Measurements from ENCODE around the gene RAB36. TPM values are rescaled to one million over a fixed set of nuclear protein-coding genes. Genes with fewer than 3 reads are reported as not detected.
A peak's percentile ranks its signal among the peaks of the same experiment; 100 is the strongest.

The RAB36 gene
- total RNA-seq, 4 donors from 2014 or later, result 5.0 to 10.8 (median 8.2) TPM

DNA sequence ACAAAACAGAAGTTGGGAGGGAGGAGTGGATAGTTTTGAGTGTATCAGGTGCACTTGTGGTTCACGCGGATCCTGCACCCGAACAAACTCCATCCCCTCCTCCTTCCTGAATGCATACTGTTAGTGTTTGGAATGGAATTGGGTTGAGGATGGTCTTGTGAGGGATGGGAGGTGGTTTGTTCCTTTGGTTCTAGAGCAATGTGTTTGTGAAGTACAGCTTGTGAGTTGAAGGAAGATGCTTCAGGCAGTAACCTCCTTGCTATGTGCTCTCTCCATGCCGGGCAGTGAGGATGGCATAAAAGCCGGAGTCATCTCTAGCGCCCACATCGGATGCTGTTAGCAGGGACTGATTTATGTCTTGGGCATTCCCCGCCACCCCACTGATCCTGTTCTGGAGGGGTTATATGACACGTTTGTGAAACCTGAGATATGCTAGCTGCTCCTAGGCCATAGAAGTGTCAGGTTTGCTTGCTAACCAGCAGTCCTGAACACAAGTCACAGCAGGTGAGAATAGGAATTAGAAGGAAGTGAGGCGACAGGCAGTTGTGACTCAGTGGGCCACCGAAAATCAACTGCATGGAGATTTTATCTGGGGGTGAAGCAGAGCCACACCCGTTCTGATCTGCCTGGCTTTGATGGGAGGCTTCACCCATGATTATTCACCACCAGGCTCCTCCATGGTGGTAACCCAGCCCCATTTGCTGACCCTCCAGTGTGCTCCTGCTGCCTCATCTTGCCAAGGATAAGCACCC lies 37.2 kb downstream of the RAB36 start:
- peak overlapping the region; percentile 76 to 89 (median 86) for H3K27ac ChIP-seq (replicated peaks in 1 of 4)
- peaks cover 0 to 7% (median 0%) of the 10 kb centered on the region in 4 donors for H3K36me3 ChIP-seq
- H3K9me3 ChIP-seq, result no peaks in the 10 kb centered on the region
- intact Hi-C loops (cut with DNase I), result no loop called here
- DNase-seq (ENCODE audit: extremely low spot score), result no peak
- H3K4me3 ChIP-seq, result peak overlapping the region; percentile 68 to 90 (median 69)
- no peak for TF ChIP-seq POLR2AphosphoS5 (IDR thresholded peaks at IDR 0.05)
- TF ChIP-seq EP300 (IDR thresholded peaks at IDR 0.05), result no peak
- TF ChIP-seq, protein P1, sequence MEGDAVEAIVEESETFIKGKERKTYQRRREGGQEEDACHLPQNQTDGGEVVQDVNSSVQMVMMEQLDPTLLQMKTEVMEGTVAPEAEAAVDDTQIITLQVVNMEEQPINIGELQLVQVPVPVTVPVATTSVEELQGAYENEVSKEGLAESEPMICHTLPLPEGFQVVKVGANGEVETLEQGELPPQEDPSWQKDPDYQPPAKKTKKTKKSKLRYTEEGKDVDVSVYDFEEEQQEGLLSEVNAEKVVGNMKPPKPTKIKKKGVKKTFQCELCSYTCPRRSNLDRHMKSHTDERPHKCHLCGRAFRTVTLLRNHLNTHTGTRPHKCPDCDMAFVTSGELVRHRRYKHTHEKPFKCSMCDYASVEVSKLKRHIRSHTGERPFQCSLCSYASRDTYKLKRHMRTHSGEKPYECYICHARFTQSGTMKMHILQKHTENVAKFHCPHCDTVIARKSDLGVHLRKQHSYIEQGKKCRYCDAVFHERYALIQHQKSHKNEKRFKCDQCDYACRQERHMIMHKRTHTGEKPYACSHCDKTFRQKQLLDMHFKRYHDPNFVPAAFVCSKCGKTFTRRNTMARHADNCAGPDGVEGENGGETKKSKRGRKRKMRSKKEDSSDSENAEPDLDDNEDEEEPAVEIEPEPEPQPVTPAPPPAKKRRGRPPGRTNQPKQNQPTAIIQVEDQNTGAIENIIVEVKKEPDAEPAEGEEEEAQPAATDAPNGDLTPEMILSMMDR (IDR thresholded peaks at IDR 0.05), result no peak
- TF ChIP-seq POLR2A (IDR thresholded peaks at IDR 0.05; ENCODE audit: low read depth), result no peak
- peaks cover 42 to 76% (median 71%) of the 10 kb centered on the region in 4 donors for H3K4me1 ChIP-seq
- WGBS, result 48% methylated on average over 11 of the region's 12 CpGs
- H3K27me3 ChIP-seq, result no peaks in the 10 kb centered on the region

DNA sequence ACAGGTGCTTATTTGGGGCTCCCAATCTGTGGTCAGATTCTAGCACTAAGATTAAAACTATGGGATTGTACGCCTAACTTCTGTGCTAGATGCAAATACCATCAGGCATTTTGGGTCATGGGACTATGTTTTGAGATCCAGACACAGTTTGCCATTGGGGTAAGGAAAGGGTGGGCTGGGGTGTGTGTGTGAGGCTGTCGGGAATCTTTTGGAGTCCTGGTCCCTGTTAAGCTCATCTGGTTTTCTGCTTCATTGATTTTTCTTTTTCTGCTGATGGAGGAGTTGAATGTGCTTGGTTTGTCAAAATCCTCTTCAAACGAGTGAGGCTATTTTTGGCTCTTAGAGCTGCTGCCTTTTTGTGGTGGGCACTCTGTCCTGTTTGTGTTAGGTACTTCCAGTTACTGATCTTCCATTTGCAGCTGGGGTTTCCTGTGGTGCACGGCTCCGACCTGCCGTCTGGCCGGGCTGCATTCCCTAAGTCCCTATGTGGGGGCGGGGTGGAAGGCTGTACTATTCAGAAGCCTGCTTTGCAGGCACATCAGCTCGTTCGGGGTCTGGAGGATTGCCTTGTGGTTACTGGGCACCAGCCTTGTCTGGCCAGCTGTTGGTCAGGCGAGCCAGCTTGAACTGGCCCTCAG lies 37.9 kb downstream of the RAB36 start:
- Histone ChIP-seq H3K9me3 (no peaks in the 10 kb centered on the region), H3K27me3 (no peaks in the 10 kb centered on the region), H3K27ac (replicated peaks in 1 of 4) (peak overlapping the region; percentile 76 to 89 (median 86)), H3K36me3 (peaks cover 0 to 7% (median 0%) of the 10 kb centered on the region in 4 donors), H3K4me3 (peak overlapping the region; percentile 68 to 90 (median 69)), H3K4me1 (peaks cover 42 to 79% (median 75%) of the 10 kb centered on the region in 4 donors)
- TF ChIP-seq POLR2A (IDR thresholded peaks at IDR 0.05; ENCODE audit: low read depth), result no peak
- no peak for TF ChIP-seq EP300 (IDR thresholded peaks at IDR 0.05)
- TF ChIP-seq POLR2AphosphoS5 (IDR thresholded peaks at IDR 0.05), result peak in 1 of 2 donors; percentile 37
- TF ChIP-seq, protein P1 (IDR thresholded peaks at IDR 0.05), result no peak
- DNase-seq (ENCODE audit: extremely low spot score), result no peak
- intact Hi-C loops (cut with DNase I), result no loop called here
- WGBS, result 14% methylated on average over 10 of the region's 11 CpGs

DNA sequence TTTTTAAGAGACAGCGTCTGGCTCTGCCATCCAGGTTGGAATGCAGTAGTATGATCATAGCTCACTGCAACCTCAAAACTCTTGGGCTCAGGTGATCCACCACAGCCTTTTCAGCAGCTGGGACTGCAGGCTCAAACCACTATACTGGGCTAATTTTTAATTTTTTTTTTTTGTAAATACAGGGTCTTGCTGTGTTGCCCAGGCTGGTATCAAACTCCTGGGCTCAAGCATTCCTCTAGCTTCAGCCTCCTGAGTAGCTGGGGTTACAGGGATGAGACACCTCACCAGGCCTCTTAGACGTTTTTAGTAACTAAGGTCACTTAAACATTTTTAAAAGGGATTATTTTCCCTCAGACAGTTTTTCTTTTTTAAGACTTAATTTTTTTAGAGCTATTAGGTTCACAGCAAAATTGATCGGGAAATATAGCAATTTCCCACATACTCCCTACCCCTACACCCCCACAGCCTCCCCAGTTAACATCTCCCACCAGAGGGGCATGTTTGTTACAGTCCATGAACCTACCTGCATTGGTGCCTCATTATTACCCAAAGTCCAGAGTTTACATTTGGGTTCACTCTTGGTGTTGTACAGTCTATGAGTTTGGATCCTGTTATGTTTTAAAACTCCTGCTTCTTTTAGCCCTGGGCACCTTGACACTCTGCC lies 39.0 kb downstream of the RAB36 start:
- intact Hi-C loops (cut with DNase I), result no loop called here
- Histone ChIP-seq H3K27ac (replicated peaks in 1 of 4) (peak overlapping the region in 3 of 4 donors; percentile 44 to 89 (median 76)), H3K27me3 (no peaks in the 10 kb centered on the region), H3K9me3 (no peaks in the 10 kb centered on the region), H3K4me1 (peaks cover 40 to 68% (median 68%) of the 10 kb centered on the region in 4 donors), H3K4me3 (peak overlapping the region; percentile 68 to 90 (median 69)), H3K36me3 (peaks cover 0 to 7% (median under 1%) of the 10 kb centered on the region in 4 donors)
- TF ChIP-seq EP300 (IDR thresholded peaks at IDR 0.05), result no peak
- no peak for TF ChIP-seq POLR2AphosphoS5 (IDR thresholded peaks at IDR 0.05)
- TF ChIP-seq, protein P1 (IDR thresholded peaks at IDR 0.05), result no peak
- no peak for TF ChIP-seq POLR2A (IDR thresholded peaks at IDR 0.05; ENCODE audit: low read depth)
- DNase-seq (ENCODE audit: extremely low spot score), result no peak
- 68% methylated on average over 3 of the region's 3 CpGs for WGBS

DNA sequence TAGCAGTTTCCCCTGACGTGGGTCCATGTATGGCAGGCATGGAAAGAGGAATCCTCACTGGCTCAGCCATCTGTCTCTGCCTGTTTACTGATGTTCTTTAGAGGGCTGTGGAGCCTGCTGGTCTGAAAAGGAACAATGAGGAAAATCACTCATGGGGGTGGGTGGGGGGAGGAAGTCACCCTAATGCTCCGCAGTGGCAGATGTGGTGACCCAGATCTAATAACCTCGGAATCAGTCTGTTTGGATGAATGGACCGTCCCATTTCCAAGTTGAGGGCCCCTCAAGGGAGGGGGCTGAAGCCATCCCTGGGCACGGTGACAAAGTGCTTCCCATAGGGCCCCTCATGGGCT lies 39.5 kb downstream of the RAB36 start:
- no peak for DNase-seq (ENCODE audit: extremely low spot score)
- no peaks in the 10 kb centered on the region for H3K9me3 ChIP-seq
- H3K27ac ChIP-seq (replicated peaks in 1 of 4), result peak overlapping the region in 1 of 4 donors; percentile 44
- peak overlapping the region in 1 of 4 donors; percentile 90 for H3K4me3 ChIP-seq
- intact Hi-C loops (cut with DNase I), result no loop called here
- H3K36me3 ChIP-seq, result peaks cover 0 to 11% (median 2%) of the 10 kb centered on the region in 4 donors
- H3K27me3 ChIP-seq, result no peaks in the 10 kb centered on the region
- TF ChIP-seq, protein P1 (IDR thresholded peaks at IDR 0.05), result no peak
- no peak for TF ChIP-seq EP300 (IDR thresholded peaks at IDR 0.05)
- no peak for TF ChIP-seq POLR2AphosphoS5 (IDR thresholded peaks at IDR 0.05)
- no peak for TF ChIP-seq POLR2A (IDR thresholded peaks at IDR 0.05; ENCODE audit: low read depth)
- H3K4me1 ChIP-seq, result peaks cover 35 to 63% (median 63%) of the 10 kb centered on the region in 4 donors
- 80% methylated on average over 5 of the region's 5 CpGs for WGBS

Data from esophagus muscularis mucosa (tissue), 4 donors.